SK-N-SH (cell line): Measurements from ENCODE around the gene DND1.

Experiments
- CTCF ChIP-seq: fragments of 200-600 bp; sonication (generic); IDR thresholded peaks from 2 replicates; pipeline ENCODE4 v1.6.1; 2017; ENCODE audit warnings: antibody characterized with exemption, mild to moderate bottlenecking, moderate library complexity
- EP300 ChIP-seq, 2 experiments: IDR thresholded peaks; 2 replicates each; pipeline versions ENCODE4 v1.4.0 to v1.6.1; 2012; ENCODE audit warnings: borderline replicate concordance in 1 of 2, low read depth in 1 of 2, low read length in 1 of 2
- EZH2phosphoT487 ChIP-seq: fragments of 200-600 bp; sonication (generic); IDR thresholded peaks from 2 replicates; pipeline ENCODE4 v1.6.1; 2017; ENCODE audit warnings: low read depth, mixed run types, mild to moderate bottlenecking, antibody characterized with exemption, moderate library complexity, borderline replicate concordance
- GATA2 ChIP-seq: sonication (generic); formaldehyde crosslinking; IDR thresholded peaks from 2 replicates; pipeline ENCODE4 v1.5.0; 2020; ENCODE audit warnings: mild to moderate bottlenecking, missing genetic modification reagents
- JUND ChIP-seq: IDR thresholded peaks from 2 replicates; pipeline ENCODE4 v1.4.0; 2012
- MEF2A ChIP-seq: IDR thresholded peaks from 2 replicates; pipeline ENCODE4 v1.4.0; 2012; ENCODE audit warnings: low read depth, borderline replicate concordance
- MXI1 ChIP-seq: IDR thresholded peaks from 2 replicates; pipeline ENCODE4 v1.6.1; 2012; ENCODE audit warnings: mild to moderate bottlenecking, low read depth, low read length, improper control_type of control experiment
- NFIC ChIP-seq: IDR thresholded peaks from 2 replicates; pipeline ENCODE4 v1.4.0; 2012; ENCODE audit warnings: borderline replicate concordance
- POLR2AphosphoS5 ChIP-seq: IDR thresholded peaks from 2 replicates; pipeline ENCODE4 v1.6.1; 2012; ENCODE audit warnings: low read depth, low read length
- RAD21 ChIP-seq: IDR thresholded peaks from 2 replicates; pipeline ENCODE4 v1.6.1; 2012; ENCODE audit warnings: mild to moderate bottlenecking, low read length
- RCOR1 ChIP-seq: fragments of 150-350 bp; IDR thresholded peaks from 2 replicates; pipeline ENCODE4 v1.6.1; 2017; ENCODE audit warnings: antibody characterized with exemption, low read length
- YY1 ChIP-seq: IDR thresholded peaks from 2 replicates; pipeline ENCODE4 v1.4.0; 2012; ENCODE audit warnings: low read depth, mild to moderate bottlenecking
- TF ChIP-seq, protein P1 (sequence below): IDR thresholded peaks from 2 replicates; pipeline ENCODE4 v1.6.1; 2012; ENCODE audit warnings: mild to moderate bottlenecking, low read depth, low read length, moderate library complexity
- TF ChIP-seq, protein P2 (sequence below): IDR thresholded peaks from 2 replicates; pipeline ENCODE4 v1.4.0; 2012; ENCODE audit warnings: low read depth, borderline replicate concordance

GRCh38 chr5:140718266-140718592 lies 44.9 kb upstream of the DND1 start:
- TF ChIP-seq CTCF: no peak
- TF ChIP-seq POLR2AphosphoS5: no peak
- TF ChIP-seq MXI1: no peak
- no peak for TF ChIP-seq YY1
- no peak for TF ChIP-seq EZH2phosphoT487
- TF ChIP-seq, protein P1, sequence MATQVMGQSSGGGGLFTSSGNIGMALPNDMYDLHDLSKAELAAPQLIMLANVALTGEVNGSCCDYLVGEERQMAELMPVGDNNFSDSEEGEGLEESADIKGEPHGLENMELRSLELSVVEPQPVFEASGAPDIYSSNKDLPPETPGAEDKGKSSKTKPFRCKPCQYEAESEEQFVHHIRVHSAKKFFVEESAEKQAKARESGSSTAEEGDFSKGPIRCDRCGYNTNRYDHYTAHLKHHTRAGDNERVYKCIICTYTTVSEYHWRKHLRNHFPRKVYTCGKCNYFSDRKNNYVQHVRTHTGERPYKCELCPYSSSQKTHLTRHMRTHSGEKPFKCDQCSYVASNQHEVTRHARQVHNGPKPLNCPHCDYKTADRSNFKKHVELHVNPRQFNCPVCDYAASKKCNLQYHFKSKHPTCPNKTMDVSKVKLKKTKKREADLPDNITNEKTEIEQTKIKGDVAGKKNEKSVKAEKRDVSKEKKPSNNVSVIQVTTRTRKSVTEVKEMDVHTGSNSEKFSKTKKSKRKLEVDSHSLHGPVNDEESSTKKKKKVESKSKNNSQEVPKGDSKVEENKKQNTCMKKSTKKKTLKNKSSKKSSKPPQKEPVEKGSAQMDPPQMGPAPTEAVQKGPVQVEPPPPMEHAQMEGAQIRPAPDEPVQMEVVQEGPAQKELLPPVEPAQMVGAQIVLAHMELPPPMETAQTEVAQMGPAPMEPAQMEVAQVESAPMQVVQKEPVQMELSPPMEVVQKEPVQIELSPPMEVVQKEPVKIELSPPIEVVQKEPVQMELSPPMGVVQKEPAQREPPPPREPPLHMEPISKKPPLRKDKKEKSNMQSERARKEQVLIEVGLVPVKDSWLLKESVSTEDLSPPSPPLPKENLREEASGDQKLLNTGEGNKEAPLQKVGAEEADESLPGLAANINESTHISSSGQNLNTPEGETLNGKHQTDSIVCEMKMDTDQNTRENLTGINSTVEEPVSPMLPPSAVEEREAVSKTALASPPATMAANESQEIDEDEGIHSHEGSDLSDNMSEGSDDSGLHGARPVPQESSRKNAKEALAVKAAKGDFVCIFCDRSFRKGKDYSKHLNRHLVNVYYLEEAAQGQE: no peak
- TF ChIP-seq RCOR1: no peak
- TF ChIP-seq, protein P2, sequence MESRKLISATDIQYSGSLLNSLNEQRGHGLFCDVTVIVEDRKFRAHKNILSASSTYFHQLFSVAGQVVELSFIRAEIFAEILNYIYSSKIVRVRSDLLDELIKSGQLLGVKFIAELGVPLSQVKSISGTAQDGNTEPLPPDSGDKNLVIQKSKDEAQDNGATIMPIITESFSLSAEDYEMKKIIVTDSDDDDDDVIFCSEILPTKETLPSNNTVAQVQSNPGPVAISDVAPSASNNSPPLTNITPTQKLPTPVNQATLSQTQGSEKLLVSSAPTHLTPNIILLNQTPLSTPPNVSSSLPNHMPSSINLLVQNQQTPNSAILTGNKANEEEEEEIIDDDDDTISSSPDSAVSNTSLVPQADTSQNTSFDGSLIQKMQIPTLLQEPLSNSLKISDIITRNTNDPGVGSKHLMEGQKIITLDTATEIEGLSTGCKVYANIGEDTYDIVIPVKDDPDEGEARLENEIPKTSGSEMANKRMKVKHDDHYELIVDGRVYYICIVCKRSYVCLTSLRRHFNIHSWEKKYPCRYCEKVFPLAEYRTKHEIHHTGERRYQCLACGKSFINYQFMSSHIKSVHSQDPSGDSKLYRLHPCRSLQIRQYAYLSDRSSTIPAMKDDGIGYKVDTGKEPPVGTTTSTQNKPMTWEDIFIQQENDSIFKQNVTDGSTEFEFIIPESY: no peak
- TF ChIP-seq EP300 (IDR thresholded peaks at IDR 0.05; ENCODE audit: borderline replicate concordance in 1 of 2, low read depth in 1 of 2, low read length in 1 of 2): no peak
- no peak for TF ChIP-seq MEF2A
- no peak for TF ChIP-seq RAD21
- no peak for TF ChIP-seq NFIC
- TF ChIP-seq JUND: no peak
- TF ChIP-seq GATA2 (CRISPR knock-in tag): no peak
